GM13976 (cell line): ENCODE results near the gene DISC1.

ENCODE experiments used
- DNase-seq: peaks from one replicate; pipeline ENCODE4 v3.0.0; 2012; ENCODE audit warnings: low spot score
- CTCF ChIP-seq: IDR thresholded peaks from 2 replicates; pipeline ENCODE4 v1.5.1; 2012; ENCODE audit warnings: borderline replicate concordance, mild to moderate bottlenecking; ENCODE audit not compliant: insufficient read depth; ENCODE audit errors: extremely low read depth, missing control alignments, control extremely low read depth
- in situ Hi-C: fragments of 300-500 bp; cut with MboI; formaldehyde crosslinking; loops from one replicate; pipeline ENCODE4 v1.12.0; 2022; ENCODE audit warnings: low sequenced_read_pairs, mixed read lengths, inconsistent platforms; ENCODE audit not compliant: unreplicated experiment

The DISC1 gene

GRCh38 chr1:232017759-232018158 is 391.2 kb downstream of the DISC1 start:
- TF ChIP-seq CTCF = no peak
- DNase-seq = no peak
- in situ Hi-C loops = no loop called here

GRCh38 chr1:232018231-232019025 is 391.8 kb downstream of the DISC1 start:
- TF ChIP-seq CTCF = no peak
- no peak for DNase-seq
- in situ Hi-C loops = no loop called here

- DNase-seq = no peak
- TF ChIP-seq CTCF = no peak
- in situ Hi-C loops = no loop called here
These were observed 392.4 kb downstream of the DISC1 start for GRCh38 chr1:232019026-232019340.

GRCh38 chr1:232020352-232020751 is 393.8 kb downstream of the DISC1 start:
- in situ Hi-C loops = no loop called here
- no peak for TF ChIP-seq CTCF
- no peak for DNase-seq

- in situ Hi-C loops = no loop called here
- no peak for TF ChIP-seq CTCF
- DNase-seq = no peak
These were observed 402.7 kb downstream of the DISC1 start for GRCh38 chr1:232029315-232029714.

GRCh38 chr1:232031156-232031555 is 404.6 kb downstream of the DISC1 start:
- in situ Hi-C loops = no loop called here

More at GRCh38 chr1:232031156-232031555, 404.6 kb downstream of the DISC1 start:
- TF ChIP-seq CTCF = no peak
- no peak for DNase-seq
